ENCODE measurements around the gene RAI14. TPM values are rescaled to one million over a fixed set of nuclear protein-coding genes. Genes with fewer than 3 reads are reported as not detected.

RAI14 gene
- total and polyA plus RNA-seq, 7 experiments from 2014 or later: 0.32 to 0.98 (median 0.89) TPM; not detected in 4

GRCh38 chr5:34673463-34674125, 17.5 kb downstream of the RAI14 start:
- POLR2A ChIA-PET: no interaction called here
- no peaks in the 10 kb centered on the region for H3K36me3 Mint-ChIP-seq
- H3K4me1 Mint-ChIP-seq: peaks cover 0 to 2% (median 0%) of the 10 kb centered on the region in 7 donors
- Histone ChIP-seq H3K36me3 (ENCODE audit: control insufficient read depth in 2 of 3, insufficient read depth in 3 of 3, low read length in 3 of 3) (no peaks in the 10 kb centered on the region), H3K27me3 (ENCODE audit: control insufficient read depth in 2 of 2, insufficient read depth in 2 of 2, low read length in 2 of 2) (no peaks in the 10 kb centered on the region), H3K4me1 (ENCODE audit: control insufficient read depth in 2 of 2, insufficient read depth in 2 of 2, low read length in 2 of 2) (no peaks in the 10 kb centered on the region), H3K9me3 (ENCODE audit: control insufficient read depth in 2 of 3, low read length in 3 of 3) (no peaks in the 10 kb centered on the region), H3K27ac (ENCODE audit: low read depth, low read length) (no peak overlapping the region), H3K4me3 (ENCODE audit: low read length) (no peak overlapping the region)
- ATAC-seq: no peak
- H3K27ac Mint-ChIP-seq: no peak overlapping the region
- CTCF ChIA-PET: no interaction called here
- DNase-seq: no peak
- H3K9me3 Mint-ChIP-seq: no peaks in the 10 kb centered on the region
- peaks cover under 1 to 4% (median 2%) of the 10 kb centered on the region in 5 donors for H3K27me3 Mint-ChIP-seq
- intact Hi-C loops (cut with micrococcal nuclease): no loop called here
- H3K4me3 Mint-ChIP-seq: no peak overlapping the region

- no peak overlapping the region for H3K4me3 ChIP-seq (ENCODE audit: low read length)
- H3K27ac ChIP-seq (ENCODE audit: low read depth, low read length): no peak overlapping the region
- intact Hi-C loops (cut with micrococcal nuclease): no loop called here
- H3K27me3 ChIP-seq (ENCODE audit: control insufficient read depth in 2 of 2, insufficient read depth in 2 of 2, low read length in 2 of 2): no peaks in the 10 kb centered on the region
- ATAC-seq (no peak), DNase-seq (no peak)
- no peaks in the 10 kb centered on the region for H3K36me3 Mint-ChIP-seq
- no peak overlapping the region for H3K27ac Mint-ChIP-seq
- ChIA-PET POLR2A (no interaction called here), CTCF (no interaction called here)
- no peaks in the 10 kb centered on the region for H3K9me3 ChIP-seq (ENCODE audit: control insufficient read depth in 2 of 3, low read length in 3 of 3)
- H3K4me3 Mint-ChIP-seq: no peak overlapping the region
- H3K9me3 Mint-ChIP-seq: no peaks in the 10 kb centered on the region
- no peaks in the 10 kb centered on the region for H3K4me1 ChIP-seq (ENCODE audit: control insufficient read depth in 2 of 2, insufficient read depth in 2 of 2, low read length in 2 of 2)
- peaks cover 2 to 7% (median 3%) of the 10 kb centered on the region in 5 donors for H3K27me3 Mint-ChIP-seq
- H3K36me3 ChIP-seq (ENCODE audit: control insufficient read depth in 2 of 3, insufficient read depth in 3 of 3, low read length in 3 of 3): no peaks in the 10 kb centered on the region
- peaks cover 0 to 2% (median 0%) of the 10 kb centered on the region in 7 donors for H3K4me1 Mint-ChIP-seq
These were observed 18.1 kb downstream of the RAI14 start for GRCh38 chr5:34674187-34674586.

GRCh38 chr5:34675857-34676256, 19.7 kb downstream of the RAI14 start:
- H3K27me3 Mint-ChIP-seq: peaks cover 0 to 9% (median 3%) of the 10 kb centered on the region in 5 donors
- H3K27ac Mint-ChIP-seq: no peak overlapping the region
- DNase-seq: no peak
- H3K9me3 Mint-ChIP-seq: no peaks in the 10 kb centered on the region
- no peaks in the 10 kb centered on the region for H3K4me1 ChIP-seq (ENCODE audit: control insufficient read depth in 2 of 2, insufficient read depth in 2 of 2, low read length in 2 of 2)
- H3K4me3 Mint-ChIP-seq: no peak overlapping the region
- no peak for ATAC-seq
- CTCF ChIA-PET: interaction anchor here (0.6 kb wide), 1 partner anchor 231 kb away, joined by 3 read pairs; no protein-coding TSS in a partner anchor
- H3K27ac ChIP-seq (ENCODE audit: low read depth, low read length): no peak overlapping the region
- no peaks in the 10 kb centered on the region for H3K36me3 Mint-ChIP-seq
- H3K4me3 ChIP-seq (ENCODE audit: low read length): no peak overlapping the region
- peaks cover 0 to 2% (median 0%) of the 10 kb centered on the region in 7 donors for H3K4me1 Mint-ChIP-seq
- intact Hi-C loops (cut with micrococcal nuclease): no loop called here
- no peaks in the 10 kb centered on the region for H3K36me3 ChIP-seq (ENCODE audit: control insufficient read depth in 2 of 3, insufficient read depth in 3 of 3, low read length in 3 of 3)
- POLR2A ChIA-PET: no interaction called here
- H3K9me3 ChIP-seq (ENCODE audit: control insufficient read depth in 2 of 3, low read length in 3 of 3): no peaks in the 10 kb centered on the region
- H3K27me3 ChIP-seq (ENCODE audit: control insufficient read depth in 2 of 2, insufficient read depth in 2 of 2, low read length in 2 of 2): no peaks in the 10 kb centered on the region

GRCh38 chr5:34676416-34676815, 20.3 kb downstream of the RAI14 start:
- intact Hi-C loops (cut with micrococcal nuclease): no loop called here
- Histone ChIP-seq H3K36me3 (ENCODE audit: control insufficient read depth in 2 of 3, insufficient read depth in 3 of 3, low read length in 3 of 3) (no peaks in the 10 kb centered on the region), H3K4me1 (ENCODE audit: control insufficient read depth in 2 of 2, insufficient read depth in 2 of 2, low read length in 2 of 2) (no peaks in the 10 kb centered on the region), H3K27ac (ENCODE audit: low read depth, low read length) (no peak overlapping the region), H3K9me3 (ENCODE audit: control insufficient read depth in 2 of 3, low read length in 3 of 3) (no peaks in the 10 kb centered on the region), H3K27me3 (ENCODE audit: control insufficient read depth in 2 of 2, insufficient read depth in 2 of 2, low read length in 2 of 2) (no peaks in the 10 kb centered on the region), H3K4me3 (ENCODE audit: low read length) (no peak overlapping the region)
- DNase-seq (no peak), ATAC-seq (no peak)
- peaks cover 0 to 2% (median 0%) of the 10 kb centered on the region in 7 donors for H3K4me1 Mint-ChIP-seq
- no peak overlapping the region for H3K4me3 Mint-ChIP-seq
- ChIA-PET POLR2A (no interaction called here), CTCF (no interaction called here)
- H3K27ac Mint-ChIP-seq: no peak overlapping the region
- no peaks in the 10 kb centered on the region for H3K36me3 Mint-ChIP-seq
- no peaks in the 10 kb centered on the region for H3K9me3 Mint-ChIP-seq
- peaks cover 0 to 13% (median 2%) of the 10 kb centered on the region in 5 donors for H3K27me3 Mint-ChIP-seq

- H3K36me3 ChIP-seq (ENCODE audit: control insufficient read depth in 2 of 3, insufficient read depth in 3 of 3, low read length in 3 of 3): no peaks in the 10 kb centered on the region
- intact Hi-C loops (cut with micrococcal nuclease): no loop called here
- no peak overlapping the region for H3K27ac Mint-ChIP-seq
These were observed 21.3 kb downstream of the RAI14 start for GRCh38 chr5:34677428-34677827.

GRCh38 chr5:34680896-34681295, 24.8 kb downstream of the RAI14 start:
- Histone ChIP-seq H3K36me3 (ENCODE audit: control insufficient read depth in 2 of 3, insufficient read depth in 3 of 3, low read length in 3 of 3) (no peaks in the 10 kb centered on the region), H3K27ac (ENCODE audit: low read depth, low read length) (no peak overlapping the region), H3K4me3 (ENCODE audit: low read length) (no peak overlapping the region), H3K27me3 (ENCODE audit: control insufficient read depth in 2 of 2, insufficient read depth in 2 of 2, low read length in 2 of 2) (peaks cover 0 to 3% of the 10 kb centered on the region in 2 donors), H3K4me1 (ENCODE audit: control insufficient read depth in 2 of 2, insufficient read depth in 2 of 2, low read length in 2 of 2) (no peaks in the 10 kb centered on the region), H3K9me3 (ENCODE audit: control insufficient read depth in 2 of 3, low read length in 3 of 3) (no peaks in the 10 kb centered on the region)
- intact Hi-C loops (cut with micrococcal nuclease): no loop called here
- Mint-ChIP-seq H3K4me3 (no peak overlapping the region), H3K36me3 (no peaks in the 10 kb centered on the region), H3K4me1 (no peaks in the 10 kb centered on the region), H3K27me3 (peaks cover 0 to 13% (median 8%) of the 10 kb centered on the region in 5 donors), H3K27ac (no peak overlapping the region), H3K9me3 (no peaks in the 10 kb centered on the region)
- DNase-seq (no peak), ATAC-seq (no peak)
- ChIA-PET CTCF (no interaction called here), POLR2A (no interaction called here)

More at GRCh38 chr5:34677428-34677827, 21.3 kb downstream of the RAI14 start:
- Mint-ChIP-seq H3K27me3 (peaks cover 0 to 13% (median 2%) of the 10 kb centered on the region in 5 donors), H3K9me3 (no peaks in the 10 kb centered on the region), H3K4me3 (no peak overlapping the region), H3K36me3 (no peaks in the 10 kb centered on the region), H3K4me1 (peaks cover 0 to 2% (median 0%) of the 10 kb centered on the region in 7 donors)
- Histone ChIP-seq H3K9me3 (ENCODE audit: control insufficient read depth in 2 of 3, low read length in 3 of 3) (no peaks in the 10 kb centered on the region), H3K27me3 (ENCODE audit: control insufficient read depth in 2 of 2, insufficient read depth in 2 of 2, low read length in 2 of 2) (no peaks in the 10 kb centered on the region), H3K4me3 (ENCODE audit: low read length) (no peak overlapping the region), H3K27ac (ENCODE audit: low read depth, low read length) (no peak overlapping the region), H3K4me1 (ENCODE audit: control insufficient read depth in 2 of 2, insufficient read depth in 2 of 2, low read length in 2 of 2) (no peaks in the 10 kb centered on the region)
- no peak for ATAC-seq
- CTCF ChIA-PET: no interaction called here
- POLR2A ChIA-PET: no interaction called here
- DNase-seq: no peak

GRCh38 chr5:34682926-34683623, 26.9 kb downstream of the RAI14 start:
- H3K27me3 ChIP-seq (ENCODE audit: control insufficient read depth in 2 of 2, insufficient read depth in 2 of 2, low read length in 2 of 2): peaks cover 0 to 3% of the 10 kb centered on the region in 2 donors
- H3K9me3 Mint-ChIP-seq: no peaks in the 10 kb centered on the region
- no peak for DNase-seq
- ATAC-seq: no peak
- peaks cover 0 to 13% (median 11%) of the 10 kb centered on the region in 5 donors for H3K27me3 Mint-ChIP-seq
- no peak overlapping the region for H3K27ac Mint-ChIP-seq
- no peak overlapping the region for H3K27ac ChIP-seq (ENCODE audit: low read depth, low read length)
- no peaks in the 10 kb centered on the region for H3K36me3 ChIP-seq (ENCODE audit: control insufficient read depth in 2 of 3, insufficient read depth in 3 of 3, low read length in 3 of 3)
- no peak overlapping the region for H3K4me3 Mint-ChIP-seq
- CTCF ChIA-PET: no interaction called here
- no peaks in the 10 kb centered on the region for H3K4me1 ChIP-seq (ENCODE audit: control insufficient read depth in 2 of 2, insufficient read depth in 2 of 2, low read length in 2 of 2)
- intact Hi-C loops (cut with micrococcal nuclease): no loop called here
- POLR2A ChIA-PET: no interaction called here
- H3K4me3 ChIP-seq (ENCODE audit: low read length): no peak overlapping the region
- no peaks in the 10 kb centered on the region for H3K36me3 Mint-ChIP-seq
- H3K4me1 Mint-ChIP-seq: no peaks in the 10 kb centered on the region
- H3K9me3 ChIP-seq (ENCODE audit: control insufficient read depth in 2 of 3, low read length in 3 of 3): no peaks in the 10 kb centered on the region
